ENCODE measurements around the gene DMRTB1. TPM values are rescaled to one million over a fixed set of nuclear protein-coding genes. Genes with fewer than 3 reads are reported as not detected.

Gene DMRTB1
- total and polyA plus RNA-seq, 2 of the 4 experiments (the other 2 are of a cell fraction), result not detected

GRCh38 chr1:53480678-53481077 lies 21.5 kb downstream of the DMRTB1 start:
- no peak for TF ChIP-seq CTCF (conservative IDR thresholded peaks at IDR 0.05; ENCODE audit: low read depth, low read length)
- no peak for TF ChIP-seq MXI1 (IDR thresholded peaks at IDR 0.05; ENCODE audit: borderline replicate concordance, low read depth, low read length)
- TF ChIP-seq RAD21 (IDR thresholded peaks at IDR 0.05; ENCODE audit: low read length), result no peak
- H3K4me2 ChIP-seq (ENCODE audit: low read depth, low read length), result no peak overlapping the region
- H2BK15ac ChIP-seq (ENCODE audit: low read depth, low read length), result no peak overlapping the region
- intact Hi-C loops (cut with micrococcal nuclease), result no loop called here
- no peak overlapping the region for H3K23ac ChIP-seq (ENCODE audit: low read depth, low read length)
- no peak overlapping the region for H2BK5ac ChIP-seq (ENCODE audit: low read depth, low read length, poor library complexity, severe bottlenecking)
- H4K20me1 ChIP-seq (ENCODE audit: insufficient read depth, low read length), result no peaks in the 10 kb centered on the region
- no peak overlapping the region for H3K4ac ChIP-seq (ENCODE audit: low read depth, low read length)
- no peak overlapping the region for H3K56ac ChIP-seq (ENCODE audit: extremely low read depth, insufficient read depth, low read length)
- ATAC-seq (ENCODE audit: low read depth) (no peak), DNase-seq (no peak)
- no peak overlapping the region for H2BK120ac ChIP-seq (ENCODE audit: low read depth, low read length)
- dilution Hi-C loops (cut with HindIII; ENCODE audit: low sequenced_read_pairs, unreplicated experiment), result no loop called here
- no peaks in the 10 kb centered on the region for H3K79me1 ChIP-seq (ENCODE audit: low read depth in 1 of 2, low read length in 2 of 2)
- H3K4me3 ChIP-seq (ENCODE audit: insufficient read depth, low read depth, low read length), result no peak overlapping the region
- CTCF ChIA-PET, result no interaction called here
- no peaks in the 10 kb centered on the region; the same call in 1 of the 2 replicates for H3K9me1 ChIP-seq (ENCODE audit: insufficient read depth, low read length)
- H3K27me3 ChIP-seq (ENCODE audit: control insufficient read depth, insufficient read depth, low read length), result peaks cover 57% of the 10 kb centered on the region
- H3K14ac ChIP-seq (replicated peaks; ENCODE audit: low read depth, low read length), result no peak overlapping the region
- H2AFZ ChIP-seq (replicated peaks; ENCODE audit: low read length, poor library complexity), result no peak overlapping the region
- H2AK5ac ChIP-seq (ENCODE audit: low read depth, low read length), result no peak overlapping the region
- 100% methylated on average over 3 of the region's 11 CpGs; no CpG with 5 or more reads in 1 of the 2 experiments for WGBS, 2 experiments (ENCODE audit: extremely low coverage in 2 of 2, insufficient read length in 1 of 2)
- H2AK9ac ChIP-seq (replicated peaks; ENCODE audit: low read depth, low read length, poor library complexity), result no peak overlapping the region
- no peak overlapping the region for H4K8ac ChIP-seq (ENCODE audit: low read depth in 2 of 2, low read length in 2 of 2)
- no TSS peak for BruUV-seq (replicated peaks)
- H4K91ac ChIP-seq (ENCODE audit: insufficient read depth, low read depth, low read length), result no peak overlapping the region
- H2BK20ac ChIP-seq (ENCODE audit: low read depth, low read length), result no peak overlapping the region
- no peak overlapping the region for H4K5ac ChIP-seq (ENCODE audit: low read depth, low read length)
- H3K9me3 ChIP-seq (ENCODE audit: control insufficient read depth, insufficient read depth, low read length), result no peaks in the 10 kb centered on the region; the same call in 1 of the 2 replicates
- H3K9ac ChIP-seq (ENCODE audit: low read depth, low read length), result no peak overlapping the region
- POLR2A ChIA-PET (ENCODE audit: unreplicated experiment), result no interaction called here
- H3K27ac ChIP-seq (ENCODE audit: insufficient read depth, low read length), result no peak overlapping the region
- in situ Hi-C loops (cut with MboI; ENCODE audit: low sequenced_read_pairs), result no loop called here
- no peak overlapping the region for H3K18ac ChIP-seq (ENCODE audit: low read depth, low read length)
- peaks cover 4% of the 10 kb centered on the region; the same call in 1 of the 2 replicates for H3K4me1 ChIP-seq (ENCODE audit: control insufficient read depth, insufficient read depth, low read length)
- no peaks in the 10 kb centered on the region for H3K36me3 ChIP-seq (ENCODE audit: control insufficient read depth, insufficient read depth, low read length)
